Right lobe of liver (tissue), 4 donors: ENCODE results near the gene PHC3.

Experiments used
- POLR2A ChIP-seq: fragments of 450-650 bp; IDR thresholded peaks from one replicate; pipeline ENCODE4 v1.6.1; 2017; ENCODE audit warnings: antibody characterized with exemption, mild to moderate bottlenecking
- TF ChIP-seq, protein P1 (sequence below), 4 donors: fragments of 200-600 bp in 3 of 4; fragments of 450-650 bp in 1 of 4; IDR thresholded peaks; one replicate each; pipeline versions ENCODE4 v1.5.1 to v1.8.0; 2016 to 2022; ENCODE audit warnings: antibody characterized with exemption in 4 of 4, mild to moderate bottlenecking in 2 of 4
- donor health status: DM: no; HTN: no; CAD: no.
- donor health status: DM: no; HTN: no; CAD: no.
- donor health status: DM: no; HTN: yes; CAD: no.

DNA sequence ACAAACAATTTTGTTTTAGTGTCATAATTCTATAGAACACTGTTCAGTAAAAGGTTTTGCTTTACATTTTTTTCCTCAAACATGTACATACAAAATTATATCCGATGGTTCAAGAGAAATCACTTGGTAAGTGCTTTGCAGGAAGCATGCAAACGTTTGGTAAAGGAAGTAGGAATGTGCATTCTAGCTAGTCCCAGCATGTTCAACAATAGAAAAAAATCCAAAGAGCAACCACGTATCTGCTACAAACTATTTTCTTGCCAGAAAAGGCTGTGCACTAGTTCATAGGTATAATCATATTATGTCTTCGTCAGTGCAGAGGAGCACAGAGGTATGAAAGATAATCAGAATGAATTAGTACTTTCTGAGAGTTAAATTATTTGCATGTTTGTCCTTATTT lies 85.8 kb downstream of the PHC3 start:
- TF ChIP-seq, protein P1, sequence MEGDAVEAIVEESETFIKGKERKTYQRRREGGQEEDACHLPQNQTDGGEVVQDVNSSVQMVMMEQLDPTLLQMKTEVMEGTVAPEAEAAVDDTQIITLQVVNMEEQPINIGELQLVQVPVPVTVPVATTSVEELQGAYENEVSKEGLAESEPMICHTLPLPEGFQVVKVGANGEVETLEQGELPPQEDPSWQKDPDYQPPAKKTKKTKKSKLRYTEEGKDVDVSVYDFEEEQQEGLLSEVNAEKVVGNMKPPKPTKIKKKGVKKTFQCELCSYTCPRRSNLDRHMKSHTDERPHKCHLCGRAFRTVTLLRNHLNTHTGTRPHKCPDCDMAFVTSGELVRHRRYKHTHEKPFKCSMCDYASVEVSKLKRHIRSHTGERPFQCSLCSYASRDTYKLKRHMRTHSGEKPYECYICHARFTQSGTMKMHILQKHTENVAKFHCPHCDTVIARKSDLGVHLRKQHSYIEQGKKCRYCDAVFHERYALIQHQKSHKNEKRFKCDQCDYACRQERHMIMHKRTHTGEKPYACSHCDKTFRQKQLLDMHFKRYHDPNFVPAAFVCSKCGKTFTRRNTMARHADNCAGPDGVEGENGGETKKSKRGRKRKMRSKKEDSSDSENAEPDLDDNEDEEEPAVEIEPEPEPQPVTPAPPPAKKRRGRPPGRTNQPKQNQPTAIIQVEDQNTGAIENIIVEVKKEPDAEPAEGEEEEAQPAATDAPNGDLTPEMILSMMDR (IDR thresholded peaks at IDR 0.05) = no peak
- TF ChIP-seq POLR2A = no peak
